DMS53 treated with DMSO at 0.1 percent for 48 hours (cell line): ENCODE measurements around the gene QPCT.

ENCODE experiments used
- DNase-seq: peaks from one replicate; lab custom pipeline; 2025; ENCODE audit not compliant: unreplicated experiment; lab: John Stamatoyannopoulos, UW

The QPCT gene

DNA sequence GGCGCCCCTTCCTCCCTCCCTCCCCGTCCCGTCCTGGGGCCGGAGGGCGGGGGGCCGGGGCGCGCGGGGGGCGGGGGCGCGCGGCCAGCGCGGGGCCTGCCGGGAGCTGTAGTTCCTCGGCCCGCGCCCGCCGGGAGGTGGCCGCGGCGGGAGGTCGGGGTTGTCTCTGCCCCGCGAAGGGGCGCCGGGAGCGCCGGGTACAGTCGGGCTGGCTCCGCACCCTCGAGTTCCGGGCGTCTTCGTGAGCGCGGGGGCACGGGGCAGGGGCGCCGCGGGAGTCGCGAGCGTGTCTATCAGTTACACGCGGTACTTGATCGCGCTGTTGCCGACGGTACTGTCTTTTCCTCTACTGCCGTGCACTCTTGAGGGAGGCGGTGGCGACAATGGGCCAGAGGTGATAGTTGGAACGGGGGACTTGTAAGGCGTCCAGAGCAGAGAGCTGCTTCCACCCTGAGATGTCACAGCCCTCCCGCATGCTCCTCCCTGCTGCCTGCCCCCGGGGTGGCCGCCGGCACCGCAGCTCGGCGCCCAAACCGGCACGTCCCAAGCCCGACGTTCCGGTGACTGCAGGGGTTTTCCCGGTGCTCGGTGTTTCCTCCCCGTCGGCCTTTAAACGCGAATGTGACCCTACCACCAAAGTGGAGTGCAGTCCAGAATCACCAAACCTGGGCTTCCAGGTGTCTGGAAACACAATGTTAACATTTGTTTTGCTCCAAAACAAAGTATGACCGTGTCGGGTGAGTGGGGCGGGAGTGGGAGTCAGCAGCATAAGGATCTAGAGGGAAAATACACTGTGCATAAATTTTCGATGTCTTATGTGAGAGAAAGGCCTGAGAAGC is 19.4 kb upstream of the QPCT start, which contains the start of gene PRKD3:
TSS of gene PRKD3 (minus strand) at position 48 of the 839 bp plus-strand sequence. CDS start 8,309 bp downstream, outside the sequence.
- peak; percentile 19 for DNase-seq

DNA sequence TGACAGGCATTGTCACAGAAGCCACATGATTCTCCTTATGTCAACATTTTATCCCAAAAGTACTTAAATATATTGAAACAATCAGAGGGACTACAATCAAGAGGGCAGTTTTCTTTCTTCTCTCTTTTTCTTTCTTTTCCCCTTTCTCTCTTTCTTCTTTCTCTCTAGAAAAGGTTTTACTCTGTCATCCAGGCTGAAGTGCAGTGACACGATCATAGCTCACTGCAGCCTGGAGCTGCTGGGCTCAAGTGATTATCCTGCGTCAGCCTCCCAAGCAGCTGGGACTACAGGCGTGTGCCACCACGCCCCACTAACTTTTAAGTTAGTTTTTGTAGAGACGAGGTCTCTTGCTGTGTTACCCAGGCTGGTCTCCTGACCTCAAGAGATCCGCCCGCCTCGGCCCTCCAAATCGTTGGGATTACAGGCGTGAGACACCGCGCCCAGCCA is 18.8 kb upstream of the QPCT start:
- no peak for DNase-seq

DNA sequence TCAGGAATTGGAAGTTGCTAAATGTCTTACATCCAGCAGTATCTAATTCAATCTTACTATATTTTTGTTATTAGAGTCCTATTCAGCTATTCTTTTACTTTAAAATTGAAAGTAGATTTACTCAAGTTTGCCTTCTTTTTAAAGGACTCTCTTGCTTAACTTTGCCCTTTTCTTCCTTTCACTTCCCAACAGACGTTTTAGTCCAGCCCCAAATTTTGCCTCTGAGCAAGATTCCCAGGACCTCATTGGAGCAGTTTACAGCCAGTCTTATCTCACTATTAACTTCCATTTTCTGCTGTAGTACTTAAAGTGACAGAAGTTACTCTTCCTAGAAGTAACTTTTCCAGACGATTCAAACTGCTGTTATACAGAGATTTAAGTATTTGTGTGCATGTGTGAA is 18.1 kb upstream of the QPCT start:
- DNase-seq = no peak

- no peak for DNase-seq
Measured at GRCh38 chr2:37326866-37327634, 17.4 kb upstream of the QPCT start.

DNA sequence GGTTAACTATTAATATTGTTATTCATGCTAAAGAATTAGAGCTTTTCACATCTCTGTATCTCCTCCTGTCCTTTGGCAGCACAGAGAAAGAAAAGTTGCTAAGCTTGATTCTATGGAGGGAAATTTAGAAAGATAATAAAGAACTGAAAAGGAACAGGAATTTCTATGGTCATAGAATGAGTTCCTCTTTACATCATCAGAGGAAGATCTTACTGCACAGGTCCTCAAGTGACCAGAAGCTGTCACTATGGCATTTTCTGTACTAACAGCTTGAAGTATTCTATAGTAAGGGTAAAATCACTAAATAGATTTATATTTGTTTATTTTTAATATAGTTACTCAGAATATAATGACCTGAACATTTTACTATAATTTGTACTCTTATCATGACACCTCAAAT is 13.7 kb upstream of the QPCT start:
- no peak for DNase-seq

DNA sequence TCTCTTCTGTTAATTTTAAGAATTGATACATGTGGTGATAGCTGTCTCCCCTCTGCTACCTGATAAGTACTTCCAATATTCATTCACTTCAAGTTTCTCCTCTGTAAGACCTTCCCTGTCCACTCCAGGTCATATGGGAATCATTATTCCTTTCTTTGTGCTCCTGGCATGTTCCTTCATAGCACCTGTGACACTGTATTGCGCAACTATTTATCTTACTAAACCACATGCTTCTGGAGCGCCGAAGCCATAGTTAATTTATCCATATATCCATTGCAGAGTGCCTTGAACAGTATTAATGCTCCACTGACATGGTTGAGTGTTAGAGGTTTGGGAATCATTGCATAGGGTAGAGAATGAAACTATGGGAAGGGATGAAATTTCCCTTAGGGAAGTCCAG is 11.9 kb upstream of the QPCT start:
- DNase-seq = no peak

- no peak for DNase-seq
Measured at GRCh38 chr2:37333256-37333655, 11.2 kb upstream of the QPCT start.

DNA sequence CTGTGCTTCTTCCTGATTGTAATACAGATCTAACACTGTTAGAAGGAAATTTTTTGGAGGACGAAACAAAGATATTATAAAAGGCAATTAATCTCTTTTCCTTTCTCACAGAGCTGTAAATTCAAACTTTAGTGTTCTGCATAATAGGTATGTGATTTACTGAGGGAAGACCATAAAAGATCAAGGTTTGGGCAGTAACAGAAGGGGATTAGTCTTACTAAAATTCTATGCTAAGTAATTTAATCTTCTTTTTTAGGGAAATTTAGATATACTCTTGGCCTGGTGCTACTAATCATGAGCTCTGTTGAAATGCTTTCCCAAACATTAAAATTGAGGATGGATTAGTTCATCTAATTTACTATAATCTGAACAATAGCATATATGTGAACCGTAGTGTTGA is 8.8 kb upstream of the QPCT start:
- no peak for DNase-seq

GRCh38 chr2:37337620-37338280 is 6.7 kb upstream of the QPCT start:
- no peak for DNase-seq

GRCh38 chr2:37338933-37339332 is 5.5 kb upstream of the QPCT start:
- DNase-seq = no peak

DNA sequence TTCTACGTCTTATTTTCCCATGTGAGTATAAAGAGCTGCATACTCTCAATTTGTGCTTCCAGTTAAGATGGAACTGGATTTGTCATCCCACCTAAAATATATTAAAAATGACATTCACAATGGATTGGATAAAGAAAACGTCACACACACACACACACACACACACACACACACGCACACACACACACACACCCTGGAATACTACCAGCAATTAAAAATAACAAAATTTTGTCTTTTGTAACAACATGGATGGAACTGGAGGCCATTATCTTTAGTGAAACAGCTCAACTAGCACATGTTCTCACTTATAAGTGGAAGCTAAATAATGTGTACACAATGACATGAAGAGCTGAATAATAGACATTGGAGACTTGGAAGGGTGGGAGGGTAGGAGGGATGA is 3.8 kb upstream of the QPCT start:
- no peak for DNase-seq

GRCh38 chr2:37342591-37343220 is 1.7 kb upstream of the QPCT start:
- no peak for DNase-seq

DNA sequence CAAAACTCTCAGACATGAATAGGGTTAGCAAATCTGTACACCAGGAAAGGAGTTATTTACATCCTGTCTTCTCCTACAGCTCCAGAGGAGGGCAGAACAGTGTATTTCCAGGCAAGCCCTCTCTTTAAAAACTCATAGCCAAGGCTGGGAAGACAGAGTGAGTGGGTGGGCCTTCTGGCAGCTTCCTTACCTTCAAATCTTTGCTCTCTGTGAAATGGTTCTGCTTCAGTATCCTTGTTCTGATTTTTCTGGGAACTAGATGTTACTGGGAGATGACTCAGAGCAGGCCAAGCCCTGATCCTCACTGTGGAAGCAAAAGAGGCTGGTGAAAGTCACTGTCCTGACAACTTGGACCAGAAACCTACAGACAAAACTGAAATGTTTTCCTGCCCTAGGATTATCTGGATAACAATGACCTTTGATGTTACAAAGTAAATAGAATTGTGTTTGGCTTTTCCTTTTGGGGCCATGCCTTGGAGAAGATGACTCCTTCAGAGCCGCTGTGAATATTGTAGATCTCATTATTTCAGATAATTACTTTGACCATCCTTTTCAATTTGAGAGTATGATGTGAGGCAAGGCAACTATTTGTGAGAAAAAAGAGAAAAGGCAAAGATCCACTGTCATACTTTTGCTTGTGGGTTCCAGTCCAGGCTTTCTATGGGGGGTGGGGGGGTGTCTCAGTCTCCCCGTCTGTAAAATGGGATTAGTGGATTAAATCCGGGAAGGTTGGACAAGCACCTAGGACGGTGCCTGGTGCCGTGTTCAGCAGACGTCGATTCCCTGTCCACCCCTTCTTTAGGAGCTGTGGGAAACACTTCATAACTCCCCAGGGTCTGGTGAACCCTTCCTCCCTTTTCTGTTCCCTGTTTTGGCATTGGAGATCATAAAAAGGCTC is 644 bp upstream of the QPCT start:
- peak; percentile 18 for DNase-seq

DNA sequence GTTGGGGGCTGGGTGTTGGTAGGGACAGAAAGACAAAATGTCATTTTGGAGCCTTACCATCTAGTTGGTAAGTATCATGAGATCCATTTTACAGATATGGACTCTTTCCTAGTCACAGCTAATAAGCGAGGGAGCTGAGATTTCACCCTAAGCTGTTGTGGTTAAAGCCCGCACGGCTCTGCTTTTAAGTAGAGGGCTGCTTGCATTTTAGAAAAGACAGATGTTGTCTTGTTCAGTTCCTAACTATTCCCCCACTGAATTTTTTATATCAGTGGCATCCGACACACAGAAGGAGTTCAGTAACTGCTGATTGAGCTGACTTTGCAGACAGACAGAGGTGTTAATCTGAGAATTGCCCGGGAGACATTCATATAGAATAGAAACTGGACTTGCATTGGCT is 3.7 kb downstream of the QPCT start:
- DNase-seq = no peak

- DNase-seq = peak; percentile 80
Measured at GRCh38 chr2:37349231-37349860, 4.9 kb downstream of the QPCT start.

GRCh38 chr2:37350034-37350433 is 5.6 kb downstream of the QPCT start:
- peak; percentile 70 for DNase-seq

GRCh38 chr2:37354531-37354930 is 10.1 kb downstream of the QPCT start:
- no peak for DNase-seq

DNA sequence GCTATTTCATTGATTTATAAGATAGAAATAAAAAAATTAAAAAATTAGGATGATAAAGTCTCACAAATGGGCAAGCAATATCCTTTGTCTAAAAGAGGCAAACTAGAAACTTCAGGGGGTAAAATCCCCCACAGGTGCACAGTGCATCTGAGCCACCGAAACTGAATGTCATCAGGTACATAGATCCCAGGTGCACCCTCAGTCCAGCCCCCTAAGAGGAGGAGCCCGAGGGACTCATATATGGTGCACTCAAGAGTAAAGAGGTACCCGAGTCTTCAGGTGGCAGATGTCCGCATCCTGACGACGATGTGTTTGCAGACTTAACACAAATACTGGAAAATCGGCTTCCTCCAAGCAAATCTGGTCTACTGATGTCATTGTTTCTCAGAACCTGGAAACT is 11.3 kb downstream of the QPCT start:
- DNase-seq = no peak

DNA sequence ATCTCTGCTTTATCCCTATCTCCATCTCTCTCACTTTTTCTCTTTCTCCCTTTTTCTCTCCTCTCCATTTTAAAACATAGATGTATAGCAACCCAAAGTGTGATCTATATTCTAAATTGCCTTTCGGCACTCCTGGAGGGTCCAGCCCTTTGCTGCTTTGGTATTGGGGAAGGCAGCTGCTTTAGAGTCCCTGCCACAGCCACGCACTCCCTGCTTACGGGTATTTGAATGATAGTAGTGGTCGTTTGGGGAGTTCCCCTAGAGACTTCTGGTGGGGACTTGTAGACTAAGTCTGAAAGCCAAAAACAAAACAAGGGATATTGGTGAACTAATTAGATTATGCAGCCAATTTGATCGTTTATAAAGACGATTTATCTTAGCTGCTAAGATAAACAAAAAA is 11.9 kb downstream of the QPCT start:
- DNase-seq = no peak

DNA sequence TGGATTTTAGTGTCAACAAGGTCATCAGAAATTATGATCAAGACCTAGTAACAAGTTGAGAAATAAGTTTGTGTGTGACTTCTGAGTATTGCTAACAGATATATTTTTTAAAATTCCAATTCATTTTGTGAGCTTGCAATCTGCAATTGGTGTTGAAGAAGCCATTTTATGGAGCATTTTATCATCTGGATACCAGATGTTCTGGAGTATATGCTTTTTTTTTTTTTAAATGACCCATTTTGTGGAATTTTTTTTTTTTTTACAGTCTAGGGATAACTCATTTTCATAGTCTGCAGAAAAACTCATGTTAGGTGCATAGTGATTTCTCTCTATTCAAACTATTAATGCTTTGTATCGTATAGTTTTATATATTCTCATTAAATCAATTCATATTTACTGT is 12.6 kb downstream of the QPCT start:
- no peak for DNase-seq
